GM12878 (cell line): ENCODE measurements around the gene FTCDNL1. TPM values are rescaled to one million over a fixed set of nuclear protein-coding genes. Genes with fewer than 3 reads are reported as not detected.

Experiments used
- ATAC-seq: fragments of 200-7000 bp; cut with Tn5 transposase; 3 replicates; pipeline ENCODE4 v1.9.1; 2020; ENCODE audit warnings: mild to moderate bottlenecking, moderate library complexity
- BruUV-seq: library from RNA; stranded (reverse); fragments of 400-500 nt; replicated peaks from 2 replicates; lab custom pipeline; 2021; lab: Mats Ljungman, UMichigan
- CTCF ChIA-PET: fragments of 300-600 bp; sonication (Branson Sonifier 250); formaldehyde crosslinking; extraction: SDS; loops from one replicate; lab custom pipeline; 2021; ENCODE audit warnings: inconsistent platforms; lab: Yijun Ruan, JAX
- POLR2A ChIA-PET: fragments of 350-600 bp; formaldehyde crosslinking; extraction: SDS; loops from one replicate; lab custom pipeline; 2021; ENCODE audit warnings: inconsistent platforms; lab: Charles Lee
- RAD21 ChIA-PET: fragments of 300-600 bp; sonication (Branson Sonifier 250); formaldehyde crosslinking; loops from one replicate; lab custom pipeline; 2023; ENCODE audit warnings: antibody characterized with exemption; ENCODE audit not compliant: unreplicated experiment; lab: Charles Lee
- SMC1A ChIA-PET: fragments of 300-600 bp; sonication (Branson Sonifier 250); formaldehyde crosslinking; loops from one replicate; lab custom pipeline; 2023; ENCODE audit not compliant: unreplicated experiment, uncharacterized antibody; lab: Charles Lee
- DNase-seq: peaks from one replicate; pipeline ENCODE4 v3.0.0-alpha.2; 2011; ENCODE audit warnings: low read depth, low spot score
- FAIRE-seq: peaks from 3 replicates; lab custom pipeline; 2011; peaks lifted over from hg19 to GRCh38; lab: Jason Lieb, UNC
- H2AFZ ChIP-seq: 2 replicates; pipeline ENCODE4 v1.6.0; 2011; ENCODE audit warnings: low read depth, low read length, control low read depth; ENCODE audit not compliant: control insufficient read depth
- H3K27ac ChIP-seq: 2 replicates; pipeline ENCODE4 v1.5.1; 2011; ENCODE audit warnings: control low read depth; ENCODE audit not compliant: control insufficient read depth, insufficient read depth
- H3K27me3 ChIP-seq, 2 experiments: replicated peaks in 1 of 2; 2 replicates each; pipeline versions ENCODE4 v1.6.0 to v1.6.1; 2011; ENCODE audit warnings: low read length in 1 of 2; ENCODE audit not compliant: control insufficient read depth in 2 of 2, insufficient read depth in 2 of 2
- H3K36me3 ChIP-seq, 2 experiments: 2 replicates each; pipeline ENCODE4 v1.5.1; 2011; ENCODE audit warnings: low read length in 1 of 2; ENCODE audit not compliant: control insufficient read depth in 2 of 2, insufficient read depth in 2 of 2
- H3K4me1 ChIP-seq: 2 replicates; pipeline ENCODE4 v1.6.1; 2011; ENCODE audit warnings: mild to moderate bottlenecking, low read length, moderate library complexity, mixed read lengths; ENCODE audit not compliant: control insufficient read depth, insufficient read depth
- H3K4me2 ChIP-seq: 2 replicates; pipeline ENCODE4 v1.6.0; 2011; ENCODE audit warnings: control low read depth; ENCODE audit not compliant: control insufficient read depth, insufficient read depth
- H3K4me3 ChIP-seq: fragments of 200-600 bp; sonication (generic); 2 replicates; pipeline ENCODE4 v1.5.1; 2016
- H3K79me2 ChIP-seq: 2 replicates; pipeline ENCODE4 v1.6.0; 2011; ENCODE audit warnings: low read length; ENCODE audit not compliant: control insufficient read depth, insufficient read depth
- H3K9ac ChIP-seq: 2 replicates; pipeline ENCODE4 v1.8.0; 2011; ENCODE audit warnings: low read length, control low read depth, mixed read lengths; ENCODE audit not compliant: control insufficient read depth, insufficient read depth
- H3K9me3 ChIP-seq: replicated peaks from 3 replicates; pipeline ENCODE4 v1.5.1; 2011; ENCODE audit warnings: mild to moderate bottlenecking, low read length; ENCODE audit not compliant: control insufficient read depth, insufficient read depth
- H4K20me1 ChIP-seq: 2 replicates; pipeline ENCODE4 v1.6.0; 2011; ENCODE audit not compliant: control insufficient read depth, insufficient read depth
- BCL3 ChIP-seq: IDR thresholded peaks from 2 replicates; pipeline ENCODE4 v1.6.1; 2011; ENCODE audit warnings: borderline replicate concordance, low read depth, mild to moderate bottlenecking, moderate library complexity, low read length; ENCODE audit not compliant: insufficient read depth, poor library complexity, severe bottlenecking
- EZH2 ChIP-seq: IDR thresholded peaks from 2 replicates; pipeline ENCODE4 v1.6.1; 2012; ENCODE audit warnings: low read depth, mild to moderate bottlenecking, control low read depth, inconsistent platforms, low read length, borderline replicate concordance; ENCODE audit not compliant: control insufficient read depth
- KAT2A ChIP-seq: conservative IDR thresholded peaks from 2 replicates; pipeline ENCODE4 v1.6.1; 2011; ENCODE audit warnings: low read depth, low read length; ENCODE audit not compliant: control insufficient read depth
- NFXL1 ChIP-seq: fragments of 450-650 bp; IDR thresholded peaks from 2 replicates; pipeline ENCODE4 v1.6.1; 2017; ENCODE audit warnings: antibody characterized with exemption, mild to moderate bottlenecking, borderline replicate concordance
- PRDM15 ChIP-seq: fragments of 450-650 bp; formaldehyde crosslinking; IDR thresholded peaks from 2 replicates; pipeline ENCODE4 v1.4.0; 2020; ENCODE audit warnings: mild to moderate bottlenecking, moderate library complexity
- RCOR1 ChIP-seq: conservative IDR thresholded peaks from 2 replicates; pipeline ENCODE4 v1.6.1; 2012; ENCODE audit warnings: low read depth, low read length, improper control_type of control experiment
- RUNX3 ChIP-seq: IDR thresholded peaks from 2 replicates; pipeline ENCODE4 v1.6.1; 2012; ENCODE audit warnings: low read length, inconsistent platforms
- SIN3A ChIP-seq: IDR thresholded peaks from 2 replicates; pipeline ENCODE4 v1.6.1; 2012; ENCODE audit warnings: low read depth, low read length, improper control_type of control experiment
- SUPT20H ChIP-seq: IDR thresholded peaks from 2 replicates; pipeline ENCODE4 v1.6.1; 2011; ENCODE audit warnings: low read depth, mild to moderate bottlenecking, low read length, moderate library complexity, borderline replicate concordance; ENCODE audit not compliant: control insufficient read depth
- USF2 ChIP-seq: IDR thresholded peaks from 2 replicates; pipeline ENCODE4 v1.6.1; 2011; ENCODE audit warnings: low read depth, low read length, improper control_type of control experiment, borderline replicate concordance
- YY1 ChIP-seq: IDR thresholded peaks from 2 replicates; pipeline ENCODE4 v1.6.1; 2011; ENCODE audit warnings: low read depth, mild to moderate bottlenecking, low read length
- ZNF217 ChIP-seq: fragments of 450-650 bp; IDR thresholded peaks from 2 replicates; pipeline ENCODE4 v1.6.1; 2017; ENCODE audit warnings: antibody characterized with exemption, mild to moderate bottlenecking
- ZSCAN29 ChIP-seq: fragments of 450-650 bp; IDR thresholded peaks from 2 replicates; pipeline ENCODE4 v1.6.1; 2017; ENCODE audit warnings: mild to moderate bottlenecking, moderate library complexity
- WGBS: methylation state at CpG from one replicate; pipeline ENCODE4 v1.1.6; 2016; ENCODE audit warnings: low lambda C conversion rate; ENCODE audit not compliant: insufficient replicate concordance, insufficient coverage; ENCODE audit errors: missing lambda C conversion rate; 5-methylcytosine and 5-hydroxymethylcytosine counted together
- in situ Hi-C: fragments of 300-500 bp; cut with MboI; formaldehyde crosslinking; loops from 9 replicates; pipeline ENCODE4 v1.14.3; 2018; ENCODE audit warnings: mixed read lengths
- intact Hi-C: fragments of 100-400 bp; cut with micrococcal nuclease; formaldehyde crosslinking; loops from one replicate; pipeline ENCODE4 v1.14.2; 2022; ENCODE audit not compliant: unreplicated experiment
- polyA plus RNA-seq, 11 experiments: library from polyadenylated mRNA; depleted of rRNA in 4 of 11; unstranded in 6 of 11; stranded (reverse) in 5 of 11; fragments of >200 nt; fragmentation: Nextera tagmentation in 4 of 11; fragmentation: Illumina TruSeq in 1 of 11; extraction: Ambion mirVana in 4 of 11; extraction: Trizol in 1 of 11; gene quantifications; 1 replicate in 1 of 11; 2 replicates in 10 of 11; pipeline versions ENCODE4 v1.2.1 to v1.2.3, GENCODE V29; 2011 to 2016; ENCODE audit warnings: inconsistent platforms in 2 of 11, missing spikeins in 2 of 11, low read depth in 1 of 11
- total RNA-seq, 4 experiments: library from RNA; depleted of rRNA in 3 of 4; stranded (reverse); fragments of >200 nt in 3 of 4; fragmentation: Illumina TruSeq in 1 of 4; extraction: Trizol in 1 of 4; gene quantifications; 2 replicates each; pipeline versions ENCODE4 v1.2.1 to v1.2.3, GENCODE V29; 2013 to 2021
- TF ChIP-seq, protein P1 (sequence below): IDR thresholded peaks from 2 replicates; pipeline ENCODE4 v1.6.1; 2012; ENCODE audit warnings: low read depth, low read length, improper control_type of control experiment

Gene FTCDNL1
- total and polyA plus RNA-seq, 10 of the 15 experiments (the other 5 are each of a cell fraction or from before 2014, with no cell fraction given), result 0.15 to 3.9 (median 2.0) TPM

DNA sequence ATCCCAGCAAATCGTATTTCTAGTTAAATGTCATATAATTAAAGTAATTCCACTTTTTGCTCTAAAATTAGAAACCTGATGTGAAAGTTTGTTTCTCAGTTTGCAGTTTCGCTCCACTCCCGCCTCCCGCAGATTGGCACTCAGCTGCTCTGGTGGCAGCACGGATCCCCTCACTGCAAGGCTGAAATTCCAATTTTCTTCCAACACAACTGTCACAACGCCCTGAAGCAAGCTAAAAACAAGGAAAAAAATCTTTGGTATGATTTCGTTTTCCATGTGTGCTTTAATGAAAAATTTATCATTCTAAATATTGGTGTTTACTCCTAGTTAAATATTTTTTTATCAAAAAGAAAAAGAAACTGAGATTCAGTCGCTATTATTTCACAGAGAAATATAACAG is 38.5 kb downstream of the FTCDNL1 start:
- H3K4me1 ChIP-seq, result no peaks in the 10 kb centered on the region
- ChIA-PET POLR2A (no interaction called here), RAD21 (no interaction called here), CTCF (no interaction called here), SMC1A (no interaction called here)
- no peak overlapping the region for H3K27ac ChIP-seq
- H3K27me3 ChIP-seq, result no peaks in the 10 kb centered on the region
- H3K4me2 ChIP-seq, result no peak overlapping the region
- H3K4me3 ChIP-seq, result no peak overlapping the region
- DNase-seq (no peak), ATAC-seq (no peak), FAIRE-seq (no peak)
- no peaks in the 10 kb centered on the region for H3K9me3 ChIP-seq
- H4K20me1 ChIP-seq, result no peaks in the 10 kb centered on the region
- H3K36me3 ChIP-seq, result no peaks in the 10 kb centered on the region
- in situ Hi-C loops, result no loop called here
- H3K9ac ChIP-seq, result no peak overlapping the region
- no peaks in the 10 kb centered on the region for H3K79me2 ChIP-seq
- H2AFZ ChIP-seq, result no peak overlapping the region
- no TSS peak for BruUV-seq
- WGBS, result 68% methylated on average over 8 of the region's 8 CpGs
- intact Hi-C loops, result no loop called here
- no peak for TF ChIP-seq SUPT20H
- TF ChIP-seq KAT2A, result no peak
- no peak for TF ChIP-seq EZH2
- TF ChIP-seq USF2, result no peak
- TF ChIP-seq, protein P1, sequence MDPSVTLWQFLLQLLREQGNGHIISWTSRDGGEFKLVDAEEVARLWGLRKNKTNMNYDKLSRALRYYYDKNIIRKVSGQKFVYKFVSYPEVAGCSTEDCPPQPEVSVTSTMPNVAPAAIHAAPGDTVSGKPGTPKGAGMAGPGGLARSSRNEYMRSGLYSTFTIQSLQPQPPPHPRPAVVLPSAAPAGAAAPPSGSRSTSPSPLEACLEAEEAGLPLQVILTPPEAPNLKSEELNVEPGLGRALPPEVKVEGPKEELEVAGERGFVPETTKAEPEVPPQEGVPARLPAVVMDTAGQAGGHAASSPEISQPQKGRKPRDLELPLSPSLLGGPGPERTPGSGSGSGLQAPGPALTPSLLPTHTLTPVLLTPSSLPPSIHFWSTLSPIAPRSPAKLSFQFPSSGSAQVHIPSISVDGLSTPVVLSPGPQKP, result no peak
- no peak for TF ChIP-seq RCOR1
- TF ChIP-seq PRDM15 (CRISPR knock-in tag), result no peak
- no peak for TF ChIP-seq YY1
- no peak for TF ChIP-seq RUNX3
- no peak for TF ChIP-seq ZNF217
- no peak for TF ChIP-seq NFXL1
- no peak for TF ChIP-seq BCL3
- TF ChIP-seq SIN3A, result no peak
- TF ChIP-seq ZSCAN29, result no peak
